ENCODE data around the gene ACTN1. TPM values are rescaled to one million over a fixed set of nuclear protein-coding genes. Genes with fewer than 3 reads are reported as not detected.

The ACTN1 gene
- total and polyA plus RNA-seq, 2 of the 8 experiments (the other 6 are each of a cell fraction or from before 2014, with no cell fraction given): 236 to 262 TPM

DNA sequence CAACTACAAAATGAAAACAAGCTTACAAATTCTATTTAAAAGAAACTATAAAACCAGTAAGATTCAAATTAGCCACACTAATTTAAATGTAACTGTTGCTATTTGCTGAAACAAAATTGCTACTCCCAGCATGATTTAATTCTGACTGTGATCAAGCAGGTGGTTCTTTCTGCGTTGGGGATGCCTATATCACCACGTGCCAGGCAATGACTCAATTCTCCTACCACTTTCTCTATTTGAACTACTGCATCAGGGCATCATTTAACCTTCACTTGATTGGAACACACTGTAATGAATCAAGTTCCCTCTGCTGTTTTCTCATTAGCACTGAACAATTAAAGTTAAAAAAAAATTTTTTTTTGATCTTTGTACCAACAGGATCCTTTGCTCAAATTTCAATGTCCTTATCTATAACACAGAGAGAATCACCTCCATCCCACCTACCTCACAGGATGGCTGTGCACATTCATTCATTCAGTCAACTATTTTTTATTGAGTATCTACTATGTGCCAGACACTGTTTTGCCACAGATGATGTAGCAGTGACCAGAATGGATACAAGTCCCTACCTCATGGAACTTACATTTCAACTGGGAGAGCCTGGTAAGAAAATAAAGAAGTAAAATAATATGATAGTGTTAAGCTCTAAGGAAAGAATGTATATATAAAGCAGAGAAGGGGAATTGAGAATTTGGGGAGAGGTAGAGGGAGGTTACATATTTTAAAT is 8.0 kb upstream of the ACTN1 start:
- H3K79me2 ChIP-seq (ENCODE audit: control insufficient read depth in 1 of 2, insufficient read depth in 2 of 2, low read length in 2 of 2): no peaks in the 10 kb centered on the region
- H4K20me1 ChIP-seq (replicated peaks in 1 of 2; ENCODE audit: control insufficient read depth in 1 of 2, insufficient read depth in 2 of 2, low read length in 2 of 2): no peaks in the 10 kb centered on the region
- no peak overlapping the region for H3K4me3 ChIP-seq (ENCODE audit: extremely low read depth in 1 of 4, insufficient read depth in 2 of 4, low read depth in 3 of 4, low read length in 4 of 4)
- H2BK20ac ChIP-seq (ENCODE audit: low read length): no peak overlapping the region
- no peak overlapping the region for H2BK5ac ChIP-seq (ENCODE audit: low read depth, low read length)
- H3K4me2 ChIP-seq (ENCODE audit: insufficient read depth in 1 of 2, low read depth in 2 of 2, low read length in 2 of 2): no peak overlapping the region
- no peak overlapping the region for H4K5ac ChIP-seq (ENCODE audit: insufficient read length, low read depth, low read length)
- no peak overlapping the region for H4K91ac ChIP-seq (replicated peaks; ENCODE audit: insufficient read length, low read length)
- DNase-seq (ENCODE audit: low read depth in 1 of 2, low spot score in 2 of 2) (no peak), FAIRE-seq (no peak)
- no peak overlapping the region for H2BK12ac ChIP-seq (ENCODE audit: low read depth, low read length)
- WGBS, 2 experiments (ENCODE audit: extremely low coverage in 1 of 2, insufficient coverage in 1 of 2, insufficient read length in 1 of 2, insufficient replicate concordance in 2 of 2, low coverage in 1 of 2, low lambda C conversion rate in 2 of 2, missing lambda C conversion rate in 1 of 2): 95% methylated on average over 2 of the region's 2 CpGs; no CpG with 5 or more reads in 1 of the 2 experiments
- TF ChIP-seq TAF7 (optimal IDR thresholded peaks at IDR 0.05; ENCODE audit: borderline replicate concordance, low read depth, low read length) (no peak), TAF1 (IDR thresholded peaks at IDR 0.05; ENCODE audit: low read depth, low read length) (no peak), TCF12 (IDR thresholded peaks at IDR 0.05; ENCODE audit: low read depth, low read length) (no peak), SRF (IDR thresholded peaks at IDR 0.05; ENCODE audit: low read depth, low read length) (no peak), TBP (IDR thresholded peaks at IDR 0.05; ENCODE audit: low read depth, low read length) (no peak), KDM1A (IDR thresholded peaks at IDR 0.05; ENCODE audit: borderline replicate concordance, low read length) (no peak), CTCF (IDR thresholded peaks at IDR 0.05; ENCODE audit: control extremely low read depth in 1 of 3, insufficient read depth in 1 of 3, low read depth in 1 of 3, low read length in 3 of 3) (no peak), CHD2 (IDR thresholded peaks at IDR 0.05; ENCODE audit: low read length) (no peak)
- no peaks in the 10 kb centered on the region for H3K36me3 ChIP-seq (ENCODE audit: control insufficient read depth in 2 of 4, insufficient read depth in 4 of 4, low read length in 3 of 4)
- no peak overlapping the region for H3K4ac ChIP-seq (replicated peaks; ENCODE audit: insufficient read length, low read depth, low read length)
- peaks cover 0 to 4% (median 1%) of the 10 kb centered on the region in 4 experiments; a peak in 2 of 7 replicates for H3K4me1 ChIP-seq (replicated peaks in 1 of 4; ENCODE audit: control insufficient read depth in 3 of 4, insufficient read depth in 4 of 4, low read length in 3 of 4)
- no peak overlapping the region for H2BK120ac ChIP-seq (replicated peaks; ENCODE audit: low read depth, low read length)
- no peaks in the 10 kb centered on the region; a peak in 1 of 7 replicates for H3K27me3 ChIP-seq (replicated peaks in 1 of 4; ENCODE audit: control insufficient read depth in 3 of 4, extremely low read depth in 1 of 4, insufficient read depth in 3 of 4, low read length in 3 of 4)
- no peaks in the 10 kb centered on the region for H3K23me2 ChIP-seq (ENCODE audit: low read depth, low read length)
- no peak overlapping the region for H3K14ac ChIP-seq (ENCODE audit: insufficient read length)
- no peak overlapping the region for H2AK5ac ChIP-seq (ENCODE audit: low read depth, low read length)
- H3K9ac ChIP-seq (replicated peaks in 1 of 4; ENCODE audit: extremely low read depth in 1 of 4, low read depth in 3 of 4, low read length in 3 of 4): no peak overlapping the region
- H2BK15ac ChIP-seq (ENCODE audit: low read length): no peak overlapping the region
- ChIA-PET POLR2A (ENCODE audit: partially characterized antibody) (interaction anchor here (1.8 to 1.9 kb wide), 2 partner anchors 9 to 11 kb away, joined by 5 to 9 read pairs; no protein-coding TSS in a partner anchor), CTCF (ENCODE audit: partially characterized antibody) (interaction anchor here (0.6 to 5.0 kb wide), 9 partner anchors 9 to 184 kb away, joined by 3 to 24 read pairs (median 3); no protein-coding TSS in a partner anchor)
- no peak overlapping the region for H3K18ac ChIP-seq (ENCODE audit: extremely low read depth, low read length)
- no peak overlapping the region for H2AFZ ChIP-seq (ENCODE audit: low read length)
- H3K56ac ChIP-seq (replicated peaks; ENCODE audit: insufficient read length, low read depth, low read length): no peak overlapping the region
- no peak overlapping the region for H3K23ac ChIP-seq (ENCODE audit: insufficient read length)
- no peaks in the 10 kb centered on the region for H3K9me3 ChIP-seq (ENCODE audit: insufficient read depth in 2 of 2, low read depth in 1 of 2, low read length in 1 of 2)
- no peak overlapping the region for H3K27ac ChIP-seq (ENCODE audit: low read depth, low read length)
- no peaks in the 10 kb centered on the region for H3K79me1 ChIP-seq (ENCODE audit: low read depth, low read length)
- H4K8ac ChIP-seq (ENCODE audit: extremely low read depth, insufficient read depth, low read length): no peak overlapping the region

Measured in H1 (cell line).